C4-2B (cell line): Measurements from ENCODE around the gene FER1L5.

Experiments used
- CTCF ChIP-seq: fragments of 450-650 bp; conservative IDR thresholded peaks from 2 replicates; pipeline ENCODE4 v1.5.1; 2017; ENCODE audit warnings: mild to moderate bottlenecking
- ZFX ChIP-seq: fragments of 450-650 bp; IDR thresholded peaks from 2 replicates; pipeline ENCODE4 v1.6.1; 2017

- TF ChIP-seq CTCF = no peak
- no peak for TF ChIP-seq ZFX
Observed at GRCh38 chr2:96665083-96665569, 22.6 kb downstream of the FER1L5 start.
